Measurements from ENCODE around the gene TREH.

TREH gene

GRCh38 chr11:118648291-118648690 is 31.2 kb downstream of the TREH start:
- no peak for DNase-seq (ENCODE audit: low read depth)

DNA sequence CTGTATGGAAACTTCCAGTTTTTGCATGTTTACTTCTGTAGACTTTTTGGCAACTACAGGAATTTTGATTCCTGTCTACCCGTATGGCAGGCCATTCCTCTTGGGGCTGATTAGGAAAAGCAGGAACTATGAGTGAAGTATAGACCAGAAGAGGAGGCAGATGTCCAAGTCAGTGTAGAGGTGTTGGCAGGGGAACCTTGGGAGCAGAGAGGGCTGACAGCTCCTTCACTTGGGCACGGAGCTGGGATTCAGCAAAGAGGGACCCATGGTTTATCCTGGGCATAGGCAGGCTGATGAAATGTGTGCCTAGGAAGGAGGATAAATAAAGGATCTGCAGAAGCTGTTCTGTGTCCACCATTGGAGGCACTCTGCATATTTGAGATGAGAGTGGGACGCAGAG is 33.1 kb downstream of the TREH start:
- no peak for DNase-seq (ENCODE audit: low read depth)

DNA sequence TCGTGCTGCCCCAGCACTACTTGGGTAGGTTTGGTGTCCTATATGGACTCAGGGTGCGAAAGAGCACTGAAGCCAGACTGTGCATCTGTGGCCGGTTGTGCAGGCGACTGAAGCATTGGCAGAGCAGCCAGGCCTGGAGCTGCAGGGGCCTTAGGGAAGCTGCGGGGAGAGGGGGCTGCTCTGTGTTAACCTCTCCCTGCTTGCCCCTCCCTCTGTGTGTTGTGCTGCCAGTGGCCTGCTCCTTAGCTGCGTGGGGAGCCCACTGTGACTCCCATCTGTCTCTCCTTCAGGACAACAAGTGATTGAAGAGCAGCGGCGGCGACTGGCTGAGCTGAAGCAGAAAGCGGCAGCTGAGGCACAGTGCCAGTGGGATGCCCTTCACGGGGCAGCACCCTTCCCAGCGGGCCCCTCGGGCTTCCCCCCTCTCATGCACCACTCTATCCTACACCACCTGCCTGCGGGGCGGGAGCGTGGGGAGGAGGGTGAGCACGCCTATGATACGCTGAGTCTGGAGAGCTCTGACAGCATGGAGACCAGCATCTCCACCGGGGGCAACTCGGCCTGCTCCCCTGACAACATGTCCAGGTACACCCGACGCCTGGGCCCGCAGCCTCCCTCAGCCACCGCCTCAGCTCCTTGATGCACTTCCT is 34.3 kb downstream of the TREH start:
- no peak for DNase-seq (ENCODE audit: low read depth)

DNA sequence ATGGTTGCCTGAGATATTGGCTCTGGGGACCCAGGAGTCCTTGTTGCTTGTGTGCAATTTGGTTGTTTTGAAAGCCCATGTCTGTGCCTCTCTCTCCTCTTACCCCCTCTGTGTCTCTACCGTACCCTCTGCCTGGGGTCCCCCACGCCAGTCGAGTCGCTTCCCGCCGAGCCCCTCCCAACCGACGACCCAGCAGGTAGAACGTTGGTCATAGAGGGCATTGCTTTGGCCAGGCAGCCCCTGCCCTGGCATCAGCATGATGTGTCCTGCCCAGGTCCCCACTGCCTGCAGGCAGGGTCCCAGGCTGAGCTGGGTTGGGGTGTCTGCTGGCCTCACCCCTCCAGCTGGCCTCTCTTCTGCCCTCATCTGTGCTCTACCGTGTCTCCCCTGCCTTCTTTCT is 35.0 kb downstream of the TREH start:
- no peak for DNase-seq (ENCODE audit: low read depth)

DNA sequence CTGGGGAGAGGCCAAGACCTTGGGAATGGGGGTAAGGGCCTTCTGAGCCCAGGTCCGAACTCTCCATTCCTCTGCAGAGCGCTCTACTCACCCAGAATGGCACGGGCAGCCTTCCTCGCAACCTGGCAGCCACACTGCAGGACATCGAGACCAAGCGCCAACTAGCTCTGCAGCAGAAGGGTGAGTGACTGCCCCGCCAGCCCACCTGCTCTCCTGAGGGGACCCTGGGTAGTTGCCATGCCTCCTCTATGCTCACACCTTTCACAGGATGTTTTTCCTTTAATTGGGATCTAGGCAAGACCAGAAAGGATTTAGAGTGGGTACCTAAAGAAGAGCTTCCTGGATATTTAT is 35.5 kb downstream of the TREH start:
- DNase-seq (ENCODE audit: low read depth) = no peak

GRCh38 chr11:118643142-118643994 is 36.1 kb downstream of the TREH start:
- DNase-seq (ENCODE audit: low read depth) = no peak

DNA sequence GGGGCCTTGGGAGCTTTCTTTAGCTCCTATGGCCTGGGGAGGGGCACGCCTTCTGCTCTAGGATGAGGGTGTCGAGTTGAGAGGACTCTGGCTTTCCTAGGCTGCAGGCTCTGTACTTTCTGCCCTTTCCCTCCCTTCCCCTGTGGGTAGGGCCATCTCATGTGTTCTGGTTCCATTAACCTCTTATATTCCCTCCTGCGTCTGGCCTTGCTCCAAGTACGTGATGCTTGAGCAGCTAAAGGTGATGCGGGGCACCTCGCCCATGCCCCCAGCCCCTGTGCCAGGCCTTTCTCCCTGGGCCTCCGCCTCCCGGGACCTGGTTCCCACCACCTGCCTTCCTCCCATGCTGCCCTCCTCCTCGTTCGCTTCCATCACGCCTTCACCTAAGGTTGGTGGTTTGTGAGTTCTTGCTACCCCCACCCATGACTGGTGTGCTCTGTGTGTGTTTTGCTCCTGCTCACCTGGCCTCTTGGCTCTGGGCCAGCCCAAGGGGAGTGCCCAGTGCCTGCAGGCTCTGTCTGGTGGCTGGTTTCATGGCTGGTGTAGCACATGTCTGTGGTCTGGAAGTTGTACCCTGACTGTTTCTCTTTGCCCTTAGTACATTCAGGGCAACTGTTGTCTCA is 37.9 kb downstream of the TREH start:
- no peak for DNase-seq (ENCODE audit: low read depth)

- DNase-seq (ENCODE audit: low read depth) = no peak
These were observed 38.9 kb downstream of the TREH start for GRCh38 chr11:118640332-118641154.

- DNase-seq (ENCODE audit: low read depth) = no peak
These were observed 39.6 kb downstream of the TREH start for GRCh38 chr11:118639899-118640298.

GRCh38 chr11:118638726-118639125 is 40.7 kb downstream of the TREH start:
- DNase-seq (ENCODE audit: low read depth) = no peak

GRCh38 chr11:118636569-118637290 is 42.7 kb downstream of the TREH start:
- no peak for DNase-seq (ENCODE audit: low read depth)

DNA sequence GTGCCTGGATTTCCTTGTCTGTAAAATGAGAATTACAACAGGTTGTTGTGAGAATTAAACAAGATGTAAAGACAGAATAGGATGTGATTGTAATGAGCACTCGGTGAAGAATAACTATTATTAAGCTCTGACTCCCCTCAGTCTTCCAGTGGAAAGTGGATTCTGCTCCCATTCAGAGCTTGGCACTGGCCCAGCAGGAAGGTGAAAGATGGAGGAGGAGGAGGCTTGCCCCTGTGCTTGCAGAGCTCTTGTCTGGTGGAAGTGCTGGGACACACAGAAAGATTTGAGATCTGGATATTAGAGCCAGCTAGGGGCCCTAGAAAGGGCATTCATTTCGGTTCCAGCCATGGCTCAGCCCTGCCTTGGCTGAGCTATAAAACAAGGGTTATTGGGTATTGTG is 43.8 kb downstream of the TREH start:
- DNase-seq (ENCODE audit: low read depth) = no peak

DNA sequence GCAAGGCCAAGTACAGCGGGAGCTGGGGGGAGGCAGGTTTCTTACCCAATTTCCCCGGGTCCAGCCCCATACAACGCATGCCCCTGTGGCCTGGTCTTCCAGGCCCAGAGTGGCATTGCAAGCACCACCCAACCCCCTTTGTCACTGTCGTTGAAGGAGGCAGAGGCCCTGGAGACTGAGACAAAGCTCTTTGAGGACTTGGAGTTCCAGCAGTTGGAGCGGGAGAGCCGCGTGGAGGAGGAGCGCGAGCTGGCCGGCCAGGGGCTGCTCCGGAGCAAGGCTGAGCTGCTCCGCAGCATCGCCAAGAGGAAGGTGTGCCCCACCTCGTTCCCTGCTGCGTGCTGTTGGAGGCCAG is 44.2 kb downstream of the TREH start:
- DNase-seq (ENCODE audit: low read depth) = no peak

GRCh38 chr11:118634431-118635236 is 44.8 kb downstream of the TREH start:
- no peak for DNase-seq (ENCODE audit: low read depth)

- no peak for DNase-seq (ENCODE audit: low read depth)
These were observed 45.5 kb downstream of the TREH start for GRCh38 chr11:118633979-118634378.

DNA sequence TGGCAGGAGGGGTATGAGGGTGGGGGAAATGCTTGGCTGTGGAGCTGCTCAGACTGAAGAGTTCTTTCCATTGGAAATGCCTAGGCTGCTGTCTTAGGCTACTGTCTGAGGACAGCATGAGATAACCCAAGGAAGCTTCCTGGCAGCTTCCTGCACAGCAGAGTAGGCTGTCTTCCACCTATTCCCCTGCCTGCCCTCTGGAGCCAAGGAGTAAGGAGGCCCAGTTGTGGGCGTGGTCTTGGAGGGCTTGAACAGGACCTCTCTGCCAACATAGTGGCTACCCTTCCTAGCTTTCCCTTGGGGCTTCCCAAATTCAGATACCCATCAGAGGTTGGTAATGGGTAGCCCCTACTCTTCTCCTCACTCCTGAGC is 46.1 kb downstream of the TREH start:
- DNase-seq (ENCODE audit: low read depth) = no peak

DNA sequence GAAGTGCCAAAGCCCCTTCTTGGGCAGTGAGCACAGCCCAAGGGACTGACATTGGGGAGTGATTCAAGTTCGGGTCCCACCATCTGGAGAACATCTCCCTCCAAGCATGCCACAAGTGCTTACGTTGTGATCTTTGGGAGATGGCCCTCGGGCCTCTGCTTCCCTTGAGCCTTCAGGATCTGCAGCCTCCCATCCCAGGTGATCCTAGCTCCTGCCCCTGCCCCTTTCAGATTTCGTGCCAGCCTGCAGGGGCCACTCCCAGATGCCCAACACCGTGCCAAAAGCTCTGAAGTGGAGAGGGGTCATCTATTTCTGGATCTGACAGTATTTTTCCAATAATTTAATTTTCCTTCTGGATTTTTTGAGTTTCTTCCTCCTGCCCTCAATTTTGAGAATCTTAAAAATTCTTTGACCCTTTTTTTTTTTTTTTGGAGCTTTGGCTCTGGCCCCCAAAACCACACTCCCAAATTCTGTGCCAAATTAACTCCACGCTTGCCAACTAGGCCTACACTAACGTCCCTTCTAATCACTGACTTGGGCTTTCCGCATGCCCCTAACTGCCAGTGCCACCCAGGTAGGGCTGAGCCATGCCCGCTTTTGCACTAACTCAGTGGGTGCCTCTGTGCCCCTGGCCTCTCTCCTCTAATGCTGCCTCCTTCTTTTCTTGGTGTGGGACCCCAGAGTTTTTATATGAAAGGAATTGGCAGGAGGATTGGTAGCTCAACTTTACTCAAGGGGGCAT is 46.7 kb downstream of the TREH start:
- DNase-seq (ENCODE audit: low read depth) = no peak

- no peak for DNase-seq (ENCODE audit: low read depth)
These were observed 48.1 kb downstream of the TREH start for GRCh38 chr11:118631142-118631909.
